OCI-LY7 (cell line): ENCODE data around the gene NOL9. TPM values are rescaled to one million over a fixed set of nuclear protein-coding genes. Genes with fewer than 3 reads are reported as not detected.

Experiments used
- BruUV-seq: library from RNA; stranded (reverse); fragments of 400-500 nt; replicated peaks from 2 replicates; lab custom pipeline; 2021; lab: Mats Ljungman, UMichigan
- CTCF ChIA-PET: fragments of 300-600 bp; sonication (Branson Sonifier 250); formaldehyde crosslinking; loops from one replicate; lab custom pipeline; 2022; ENCODE audit warnings: antibody characterized with exemption; ENCODE audit not compliant: unreplicated experiment; lab: Charles Lee
- POLR2A ChIA-PET: fragments of 300-600 bp; sonication (Branson Sonifier 250); formaldehyde crosslinking; loops from one replicate; lab custom pipeline; 2022; ENCODE audit warnings: antibody characterized with exemption; lab: Charles Lee
- DNase-seq: peaks from one replicate; pipeline ENCODE4 v3.0.0-alpha.2; 2015; ENCODE audit warnings: low spot score
- H2AFZ ChIP-seq: fragments of 200-600 bp; sonication (generic), shearing (Covaris generic); 2 replicates; pipeline ENCODE4 v1.6.1; 2014; ENCODE audit warnings: mild to moderate bottlenecking, antibody characterized with exemption, low read length, moderate library complexity
- H3K27ac ChIP-seq: fragments of 200-600 bp; sonication (generic); 2 replicates; pipeline ENCODE4 v1.5.1; 2014; ENCODE audit warnings: mixed run types, low read depth, mild to moderate bottlenecking, moderate library complexity, low read length, inconsistent platforms; ENCODE audit not compliant: poor library complexity, severe bottlenecking
- H3K36me3 ChIP-seq: fragments of 200-600 bp; sonication (generic); 2 replicates; pipeline ENCODE4 v1.6.1; 2014; ENCODE audit warnings: mild to moderate bottlenecking, antibody characterized with exemption, low read length, moderate library complexity, mixed read lengths; ENCODE audit not compliant: insufficient read depth
- H3K4me1 ChIP-seq: fragments of 200-600 bp; sonication (generic); 2 replicates; pipeline ENCODE4 v1.5.1; 2014; ENCODE audit warnings: mild to moderate bottlenecking, low read length; ENCODE audit not compliant: insufficient read depth, poor library complexity, severe bottlenecking
- H3K4me2 ChIP-seq: fragments of 200-600 bp; sonication (generic); 2 replicates; pipeline ENCODE4 v1.6.1; 2014; ENCODE audit warnings: mild to moderate bottlenecking, low read length
- H3K4me3 ChIP-seq: fragments of 200-600 bp; sonication (generic); 2 replicates; pipeline ENCODE4 v1.5.1; 2014; ENCODE audit warnings: mild to moderate bottlenecking, low read depth, low read length; ENCODE audit not compliant: poor library complexity, severe bottlenecking
- H3K79me2 ChIP-seq: fragments of 200-600 bp; sonication (generic); 2 replicates; pipeline ENCODE4 v1.6.1; 2016; ENCODE audit warnings: low read depth, mild to moderate bottlenecking, low read length, moderate library complexity, mixed read lengths; ENCODE audit not compliant: insufficient read depth
- H3K9me2 ChIP-seq: fragments of 200-600 bp; sonication (generic); 2 replicates; pipeline ENCODE4 v1.6.1; 2016; ENCODE audit warnings: mild to moderate bottlenecking, low read length, mixed read lengths; ENCODE audit not compliant: insufficient read depth
- H3K9me3 ChIP-seq: fragments of 200-600 bp; sonication (generic); 2 replicates; pipeline ENCODE4 v1.6.1; 2014; ENCODE audit warnings: mild to moderate bottlenecking, mixed run types, low read length, mixed read lengths
- H4K20me1 ChIP-seq: fragments of 200-600 bp; sonication (generic); 2 replicates; pipeline ENCODE4 v1.6.1; 2014; ENCODE audit warnings: mild to moderate bottlenecking, antibody characterized with exemption, low read length, moderate library complexity, mixed read lengths; ENCODE audit not compliant: insufficient read depth
- EZH2phosphoT487 ChIP-seq: fragments of 200-600 bp; sonication (generic); IDR thresholded peaks from 2 replicates; pipeline ENCODE4 v1.6.1; 2018; ENCODE audit warnings: low read depth, borderline replicate concordance, mild to moderate bottlenecking, mixed run types, antibody characterized with exemption, low read length, moderate library complexity, mixed read lengths
- intact Hi-C: fragments of 100-400 bp; cut with micrococcal nuclease; formaldehyde crosslinking; loops from one replicate; pipeline ENCODE4 v1.10.0; 2022; ENCODE audit not compliant: unreplicated experiment
- total RNA-seq, 2 experiments: library from RNA; depleted of rRNA in 1 of 2; stranded (reverse); fragments of >200 nt in 1 of 2; shearing (Covaris generic) in 1 of 2; gene quantifications; 2 replicates each; pipeline ENCODE4 v1.2.3, GENCODE V29; 2014 to 2022
- TF ChIP-seq, protein P1 (sequence below): fragments of 200-600 bp; sonication (generic); conservative IDR thresholded peaks from 2 replicates; pipeline ENCODE4 v1.5.1; 2014; ENCODE audit warnings: mild to moderate bottlenecking, antibody characterized with exemption, low read length, moderate library complexity, mixed read lengths

NOL9 gene
- total RNA-seq, 2 experiments from 2014 or later: 39.1 to 58.8 TPM

DNA sequence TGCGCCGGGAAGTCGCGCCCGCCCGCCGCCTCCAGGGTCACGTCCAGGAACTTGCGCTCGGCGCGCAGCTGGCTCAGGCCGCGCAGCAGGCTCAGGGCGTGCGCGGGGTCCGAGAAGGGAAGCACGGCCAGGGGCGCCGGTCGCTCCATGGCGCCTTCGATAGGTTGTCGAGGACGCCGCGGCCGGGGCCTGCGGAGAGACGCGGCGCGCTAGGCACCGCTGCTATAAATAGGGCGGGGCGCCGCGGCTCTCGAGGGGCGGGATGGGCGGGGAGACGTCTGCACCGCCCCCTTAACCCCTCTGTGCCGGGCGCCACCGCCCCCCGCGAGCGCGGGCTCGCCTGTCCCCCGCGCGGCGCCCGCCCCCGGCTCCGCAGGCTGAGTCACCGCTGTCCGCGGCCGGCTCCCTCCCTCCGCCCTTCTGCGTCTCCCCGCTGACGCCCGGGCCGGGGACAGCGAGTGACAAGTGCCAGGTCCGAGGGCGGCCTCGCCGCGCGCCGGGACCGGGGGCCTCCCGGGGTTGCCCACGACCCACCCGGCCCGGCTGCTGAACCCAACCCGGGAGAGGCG, 48.4 kb upstream of the NOL9 start, which contains the start of gene KLHL21:
Gene KLHL21 (minus strand): TSS at position 201 of the 569 bp plus-strand sequence. CDS start 52 bp downstream, at position 149.
- Histone ChIP-seq H4K20me1 (no peaks in the 10 kb centered on the region), H3K4me1 (peaks cover 35% of the 10 kb centered on the region), H3K9me3 (no peaks in the 10 kb centered on the region), H3K36me3 (peaks cover 8% of the 10 kb centered on the region; the same call in 1 of the 2 replicates), H3K9me2 (no peaks in the 10 kb centered on the region), H3K4me3 (peak within 1 kb of the TSS; percentile 71), H3K79me2 (no peaks in the 10 kb centered on the region), H2AFZ (peak within 1 kb of the TSS; percentile 59), H3K4me2 (peak within 1 kb of the TSS; percentile 82), H3K27ac (no peak within 1 kb of the TSS)
- BruUV-seq: no TSS peak
- CTCF ChIA-PET: no interaction called here
- TF ChIP-seq EZH2phosphoT487: no peak
- peak; percentile 75 for DNase-seq
- POLR2A ChIA-PET: interaction anchor here (1.3 kb wide), 1 partner anchor 25 kb away, joined by 3 read pairs; no protein-coding TSS in a partner anchor
- intact Hi-C loops: loop anchor here (2.0 kb wide), 1 partner anchor 48 kb away; the partner anchor contains the start of genes NOL9 and TAS1R1

DNA sequence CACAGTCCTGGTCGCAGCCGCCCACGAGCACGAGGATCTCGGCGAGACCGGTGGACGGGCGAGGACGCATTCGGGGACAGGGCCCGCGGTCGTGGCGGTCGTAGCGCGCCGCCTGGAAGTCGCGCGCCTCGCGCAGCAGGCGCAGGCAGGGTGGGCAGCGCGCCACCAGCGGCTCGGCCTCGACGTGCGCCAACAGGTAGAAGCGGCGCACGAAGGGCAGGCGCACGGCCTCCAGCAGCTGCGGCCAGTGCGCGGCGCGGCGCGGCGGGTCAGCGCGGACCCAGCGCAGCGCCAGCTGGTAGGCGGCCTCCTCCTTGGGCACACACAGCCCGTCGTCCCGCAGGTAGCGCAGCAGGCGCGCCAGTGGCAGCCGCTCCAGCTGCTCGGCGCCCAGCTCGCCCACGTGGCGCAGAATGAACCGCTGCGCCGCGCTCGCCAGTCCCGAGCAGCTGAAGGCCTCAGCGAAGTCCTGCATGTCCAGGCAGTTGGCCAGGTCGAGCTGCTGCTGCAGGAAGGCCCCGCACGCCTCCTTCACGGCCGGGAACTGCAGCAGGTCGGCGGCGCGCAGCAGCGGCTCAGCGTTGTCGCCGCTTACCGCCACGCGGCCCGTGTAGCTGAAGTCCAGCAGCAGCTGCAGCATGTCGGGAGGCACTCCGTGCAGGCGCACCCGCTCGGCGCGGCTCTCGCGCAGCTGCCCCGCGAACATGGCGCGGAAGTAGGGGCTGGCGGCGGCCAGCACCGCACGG, 47.8 kb upstream of the NOL9 start:
- no peaks in the 10 kb centered on the region for H3K79me2 ChIP-seq
- no TSS peak for BruUV-seq
- no peak for DNase-seq
- peak overlapping the region; percentile 71 for H3K4me3 ChIP-seq
- TF ChIP-seq EZH2phosphoT487: no peak
- TF ChIP-seq, protein P1, sequence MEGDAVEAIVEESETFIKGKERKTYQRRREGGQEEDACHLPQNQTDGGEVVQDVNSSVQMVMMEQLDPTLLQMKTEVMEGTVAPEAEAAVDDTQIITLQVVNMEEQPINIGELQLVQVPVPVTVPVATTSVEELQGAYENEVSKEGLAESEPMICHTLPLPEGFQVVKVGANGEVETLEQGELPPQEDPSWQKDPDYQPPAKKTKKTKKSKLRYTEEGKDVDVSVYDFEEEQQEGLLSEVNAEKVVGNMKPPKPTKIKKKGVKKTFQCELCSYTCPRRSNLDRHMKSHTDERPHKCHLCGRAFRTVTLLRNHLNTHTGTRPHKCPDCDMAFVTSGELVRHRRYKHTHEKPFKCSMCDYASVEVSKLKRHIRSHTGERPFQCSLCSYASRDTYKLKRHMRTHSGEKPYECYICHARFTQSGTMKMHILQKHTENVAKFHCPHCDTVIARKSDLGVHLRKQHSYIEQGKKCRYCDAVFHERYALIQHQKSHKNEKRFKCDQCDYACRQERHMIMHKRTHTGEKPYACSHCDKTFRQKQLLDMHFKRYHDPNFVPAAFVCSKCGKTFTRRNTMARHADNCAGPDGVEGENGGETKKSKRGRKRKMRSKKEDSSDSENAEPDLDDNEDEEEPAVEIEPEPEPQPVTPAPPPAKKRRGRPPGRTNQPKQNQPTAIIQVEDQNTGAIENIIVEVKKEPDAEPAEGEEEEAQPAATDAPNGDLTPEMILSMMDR: no peak
- intact Hi-C loops: loop anchor here (2.0 kb wide), 1 partner anchor 47 kb away; the partner anchor contains the start of genes NOL9 and TAS1R1
- H3K9me2 ChIP-seq: no peaks in the 10 kb centered on the region
- ChIA-PET POLR2A (interaction anchor here (1.3 kb wide), 1 partner anchor 24 kb away, joined by 3 read pairs; no protein-coding TSS in a partner anchor), CTCF (interaction anchor here (1.1 kb wide), 1 partner anchor 179 kb away, joined by 3 read pairs; no protein-coding TSS in a partner anchor)
- no peak overlapping the region for H3K27ac ChIP-seq
- H4K20me1 ChIP-seq: no peaks in the 10 kb centered on the region
- peaks cover 13% of the 10 kb centered on the region; the same call in 1 of the 2 replicates for H3K36me3 ChIP-seq
- peak overlapping the region; percentile 59 for H2AFZ ChIP-seq
- H3K9me3 ChIP-seq: no peaks in the 10 kb centered on the region
- H3K4me2 ChIP-seq: peak overlapping the region; percentile 82
- H3K4me1 ChIP-seq: peaks cover 35% of the 10 kb centered on the region
